GM19238 (cell line): ENCODE measurements around the gene HOXA9.

ENCODE experiments used
- DNase-seq: peaks from one replicate; pipeline ENCODE4 v3.0.0; 2011; ENCODE audit warnings: low spot score; ENCODE audit not compliant: insufficient read length

HOXA9 gene

DNA sequence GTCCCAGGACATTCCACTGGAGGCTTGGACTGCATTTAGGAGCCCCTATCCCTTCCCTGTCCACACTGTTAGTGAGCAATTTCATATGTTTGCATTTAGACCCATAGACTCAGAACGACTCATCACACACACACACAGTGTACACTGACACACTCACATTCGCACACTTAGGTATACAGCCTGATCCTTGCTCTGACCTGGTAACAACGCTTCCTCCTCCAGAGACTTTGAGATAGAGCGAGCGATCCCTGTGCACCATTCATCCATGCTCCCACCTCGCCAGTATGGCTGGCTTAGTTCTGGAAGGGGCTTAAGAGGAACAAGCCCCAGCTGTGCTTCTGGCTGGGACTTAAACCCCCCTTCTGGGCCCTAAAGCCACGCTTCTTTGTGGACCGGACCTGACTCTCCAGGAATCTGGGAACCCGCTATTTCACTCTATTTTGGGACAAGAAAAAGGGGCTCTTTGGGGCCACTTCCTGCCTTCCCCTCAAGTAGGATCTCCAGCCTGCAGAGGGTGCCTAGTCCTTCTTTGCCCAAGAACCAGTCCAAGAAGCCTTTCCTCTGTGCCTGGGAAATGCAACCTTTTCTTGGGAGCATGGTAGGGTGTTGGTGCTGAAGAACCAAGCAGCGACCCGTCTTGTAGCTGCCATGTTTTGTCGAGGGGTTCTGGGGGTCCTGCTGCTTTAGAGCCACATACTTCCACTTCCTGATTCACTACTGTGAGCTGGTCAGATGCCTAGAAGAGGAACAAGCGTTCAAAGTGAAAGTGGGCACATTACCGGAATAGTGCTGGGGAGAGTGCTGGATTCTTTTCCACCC is 35.6 kb upstream of the HOXA9 start:
- no peak for DNase-seq

DNA sequence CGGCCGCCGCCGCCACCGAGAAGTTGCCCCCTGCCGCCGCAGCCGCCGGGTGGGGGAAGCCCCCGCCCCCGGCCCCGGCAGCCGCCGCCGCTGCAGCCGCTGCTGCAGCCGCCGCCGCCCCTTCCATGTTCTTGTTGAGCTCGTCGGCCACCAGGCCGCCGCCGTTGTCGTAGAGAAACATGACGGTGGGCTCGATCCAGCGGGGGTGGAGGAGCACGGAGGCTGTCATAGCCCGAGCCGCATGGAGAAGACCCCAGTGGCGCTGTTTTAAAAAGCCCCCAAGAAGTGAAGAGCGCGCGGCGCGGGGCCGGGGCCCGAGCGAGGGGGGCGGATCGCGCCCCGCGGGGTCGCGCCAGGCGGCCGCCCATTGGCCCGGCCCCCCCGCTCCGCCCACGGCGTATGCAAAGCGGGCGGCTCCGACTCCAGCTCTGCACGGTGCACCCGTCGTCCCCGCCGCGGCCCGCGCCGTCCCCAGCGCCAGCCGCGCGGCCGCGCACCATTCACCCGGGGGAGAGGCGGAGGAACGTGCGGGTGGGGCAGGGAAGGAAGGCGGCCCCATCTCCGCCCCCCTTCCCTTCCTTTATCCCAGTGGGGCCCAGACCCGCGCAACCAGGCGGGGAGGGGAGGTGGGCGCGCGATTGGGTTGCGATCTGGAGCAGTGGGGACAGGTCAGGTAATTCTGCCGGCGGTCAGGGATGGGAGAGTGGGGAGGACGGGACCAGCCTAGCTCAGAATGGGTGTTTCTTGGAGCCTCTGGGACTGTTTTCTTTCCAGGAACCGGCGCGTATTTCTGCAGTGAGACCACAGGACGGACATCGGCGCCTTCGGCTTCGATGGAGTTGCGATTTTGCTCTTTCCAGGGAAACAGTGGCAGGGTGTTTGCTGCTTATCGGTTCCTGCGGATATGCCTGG is 34.8 kb upstream of the HOXA9 start, which contains the start of gene HOXA13:
Gene HOXA13, minus strand, starts transcription at position 243 of the 912 bp plus-strand sequence. Its CDS starts 14 bp downstream, at position 229.
- no peak for DNase-seq

DNA sequence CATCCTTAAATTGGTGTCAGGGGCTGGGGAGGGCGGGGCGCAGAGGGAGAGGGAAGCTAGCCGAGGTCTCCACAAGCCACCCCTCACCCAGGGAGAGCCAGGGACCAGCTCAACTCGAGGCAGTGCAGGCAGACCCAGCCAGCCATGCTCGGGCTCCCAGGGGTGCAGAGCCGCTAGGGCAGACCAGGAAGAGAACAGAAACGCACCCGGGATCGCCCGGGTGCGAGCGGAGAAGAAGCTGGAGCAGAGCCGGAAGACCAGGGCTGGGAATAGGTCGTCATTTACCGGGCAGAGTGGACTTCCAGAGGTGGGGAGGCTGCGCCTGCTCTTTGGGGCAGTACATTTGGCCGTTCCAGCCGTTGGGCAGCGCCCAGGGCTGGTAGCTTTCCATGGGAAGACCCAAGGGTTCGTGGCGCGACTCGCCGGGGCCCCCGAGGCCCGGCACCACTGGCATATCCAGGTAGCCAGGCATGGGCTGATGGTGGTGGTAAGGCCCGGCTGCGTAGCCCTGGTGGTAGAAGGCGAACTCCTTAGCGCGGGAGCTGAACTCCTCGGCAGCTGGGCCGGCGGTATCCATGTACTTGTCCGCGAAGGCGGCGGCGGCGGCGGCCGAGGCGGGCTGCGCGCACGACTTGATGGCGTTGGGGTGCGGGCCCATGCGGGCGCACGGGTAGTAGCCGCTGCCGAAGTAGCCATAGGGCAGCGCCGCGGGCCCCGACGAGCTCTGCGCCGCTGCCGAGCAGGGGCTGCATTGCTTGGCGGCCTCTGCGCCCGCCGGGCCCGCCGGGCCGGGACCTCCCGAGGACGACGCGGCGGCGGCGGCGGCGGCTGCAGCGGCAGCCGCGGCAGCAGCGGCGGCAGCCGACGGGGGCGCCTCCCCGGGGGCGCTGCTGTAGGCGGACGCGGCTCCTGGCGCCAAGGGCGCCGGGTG is 33.8 kb upstream of the HOXA9 start:
- DNase-seq, result no peak

DNA sequence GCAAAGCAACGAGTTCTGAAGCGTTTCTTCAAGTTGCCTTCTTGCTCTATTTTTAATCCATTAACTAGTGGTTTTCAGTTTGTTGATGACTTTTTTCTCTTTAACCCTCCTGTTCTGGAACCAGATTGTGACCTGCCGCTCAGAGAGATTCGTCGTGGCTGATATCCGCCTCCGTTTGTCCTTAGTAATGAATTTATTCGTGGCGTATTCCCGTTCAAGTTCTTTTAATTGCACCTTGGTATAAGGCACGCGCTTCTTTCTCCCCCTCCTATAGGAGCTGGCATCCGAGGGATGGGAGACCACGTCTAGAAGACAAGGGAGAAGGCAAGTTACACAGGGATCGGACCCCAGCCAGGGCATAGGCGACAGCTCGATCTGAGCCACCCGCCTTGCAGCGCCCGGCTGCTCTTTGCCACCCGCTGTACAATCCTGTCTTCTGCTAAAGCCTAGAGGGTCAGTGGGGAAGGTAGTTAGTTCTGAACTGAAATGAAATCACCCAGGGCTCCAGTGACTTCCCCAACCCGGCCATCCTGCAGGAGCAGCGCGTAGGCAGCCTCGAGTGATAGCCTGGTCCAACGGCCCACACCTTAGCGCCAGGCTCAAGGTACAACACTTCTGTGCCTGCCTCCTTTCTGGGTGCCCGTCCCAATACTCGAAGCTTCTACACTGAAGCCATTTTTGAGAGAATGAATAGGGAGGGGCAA is 33.0 kb upstream of the HOXA9 start:
- no peak for DNase-seq

DNA sequence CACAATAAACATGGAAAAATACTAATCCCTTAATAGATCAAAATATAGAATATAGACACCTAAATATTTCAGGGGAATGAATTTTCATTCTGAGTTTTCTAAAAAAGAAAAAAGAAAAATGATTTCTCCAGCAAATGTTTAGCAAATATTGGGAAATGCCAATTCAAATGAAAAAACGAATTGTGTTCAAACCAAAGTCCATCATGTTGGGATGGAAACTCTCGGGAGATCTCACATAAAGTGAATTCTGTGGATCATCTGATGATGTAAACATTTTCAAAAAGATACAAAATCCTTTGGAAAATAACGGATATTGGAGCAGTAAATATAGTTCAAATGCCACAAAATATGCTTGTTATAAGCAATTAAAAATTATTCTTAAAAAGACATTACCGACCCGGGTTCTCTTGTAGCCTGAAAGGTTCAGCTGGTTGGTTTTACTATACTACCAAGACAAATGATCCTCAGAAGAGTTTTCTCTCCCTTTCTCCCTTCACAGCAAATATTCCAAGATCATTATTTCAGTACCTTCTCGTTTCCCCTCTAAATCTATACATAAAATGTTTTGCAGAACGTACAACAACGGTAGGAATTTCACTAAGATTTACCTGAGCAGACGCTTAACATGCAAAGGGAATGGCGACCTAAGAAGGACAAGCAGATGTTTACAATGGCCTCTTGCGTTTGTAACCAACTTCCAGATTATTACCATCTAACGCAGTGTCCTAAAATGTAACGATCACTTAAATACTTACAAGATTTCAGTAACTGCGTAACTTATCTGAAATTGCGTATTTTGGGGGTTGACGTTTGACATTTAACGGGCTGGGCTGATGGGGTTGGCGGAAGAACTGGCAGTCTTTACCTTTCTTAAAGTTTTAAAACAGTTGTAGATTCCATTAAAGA is 32.1 kb upstream of the HOXA9 start:
- DNase-seq, result no peak

DNA sequence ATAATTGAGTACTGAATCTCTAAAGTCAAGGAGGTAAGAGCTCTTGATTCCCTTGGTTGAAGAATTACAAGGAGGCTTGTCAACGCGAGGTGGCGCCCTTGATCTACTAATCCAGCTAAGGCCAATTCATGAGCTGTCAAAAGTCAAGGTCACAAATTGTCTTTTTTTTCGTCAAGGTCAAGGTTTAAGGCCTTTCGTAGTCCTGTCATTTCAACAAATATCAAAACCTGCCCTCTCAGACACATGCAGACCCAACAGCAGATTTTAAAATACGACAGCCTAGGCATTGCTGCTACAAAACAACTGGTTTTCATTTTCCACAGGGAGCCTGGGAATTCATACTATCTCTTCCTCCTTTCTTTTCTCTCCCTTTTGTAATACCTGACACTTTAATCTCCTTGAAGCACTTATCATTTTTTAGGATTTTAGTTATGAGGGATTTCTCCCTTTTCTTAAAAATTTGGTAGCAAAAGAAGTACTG is 31.0 kb upstream of the HOXA9 start:
- DNase-seq, result no peak

DNA sequence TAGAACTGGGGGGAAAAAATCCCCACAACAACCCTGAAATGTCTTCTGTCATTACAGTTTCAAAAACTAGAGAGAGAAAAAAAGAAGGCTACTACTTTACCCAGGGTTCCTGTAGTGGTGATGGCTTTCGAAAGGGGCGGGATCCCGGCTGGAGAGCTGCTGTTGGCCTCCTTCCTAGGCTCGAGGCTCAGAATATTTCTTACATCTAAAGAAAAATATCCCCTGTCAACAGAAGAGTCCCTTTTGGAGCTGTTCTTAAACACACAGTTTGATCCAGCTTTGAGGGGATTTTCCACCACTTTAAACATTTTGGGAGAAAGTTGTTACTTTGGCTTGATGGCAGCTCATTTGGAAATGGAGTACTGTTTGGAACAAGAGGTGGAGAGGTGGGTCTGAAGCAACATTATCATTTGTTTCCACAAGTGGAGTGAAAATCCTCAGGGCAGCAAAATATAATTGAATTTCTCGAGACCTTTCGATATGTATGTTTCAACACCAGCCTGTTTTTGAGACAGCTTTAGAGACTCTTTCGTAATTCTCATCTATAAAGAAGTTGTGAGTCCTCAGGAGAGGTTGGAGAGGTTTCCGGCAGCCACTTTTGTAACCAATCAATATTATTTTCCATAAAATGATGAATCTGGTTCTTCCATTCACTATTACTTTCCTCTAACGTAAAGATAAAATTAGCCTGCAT is 29.5 kb upstream of the HOXA9 start:
- no peak for DNase-seq

DNA sequence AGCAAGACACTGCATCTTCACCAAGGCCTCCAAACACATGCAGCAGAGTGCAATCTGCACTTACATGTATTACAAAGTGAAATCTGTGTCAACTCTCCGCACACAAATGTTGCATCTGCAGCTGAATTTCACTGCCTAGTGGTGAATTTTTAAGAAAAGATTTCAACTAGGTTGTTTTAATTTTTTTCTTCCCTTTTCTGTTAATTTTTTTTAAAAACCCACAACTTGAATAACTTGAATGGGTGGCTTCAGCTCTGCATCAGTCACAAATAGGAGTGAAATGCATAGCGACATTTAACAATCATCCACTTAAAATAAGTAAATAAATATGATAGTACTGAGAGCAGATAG is 28.6 kb upstream of the HOXA9 start:
- no peak for DNase-seq

DNA sequence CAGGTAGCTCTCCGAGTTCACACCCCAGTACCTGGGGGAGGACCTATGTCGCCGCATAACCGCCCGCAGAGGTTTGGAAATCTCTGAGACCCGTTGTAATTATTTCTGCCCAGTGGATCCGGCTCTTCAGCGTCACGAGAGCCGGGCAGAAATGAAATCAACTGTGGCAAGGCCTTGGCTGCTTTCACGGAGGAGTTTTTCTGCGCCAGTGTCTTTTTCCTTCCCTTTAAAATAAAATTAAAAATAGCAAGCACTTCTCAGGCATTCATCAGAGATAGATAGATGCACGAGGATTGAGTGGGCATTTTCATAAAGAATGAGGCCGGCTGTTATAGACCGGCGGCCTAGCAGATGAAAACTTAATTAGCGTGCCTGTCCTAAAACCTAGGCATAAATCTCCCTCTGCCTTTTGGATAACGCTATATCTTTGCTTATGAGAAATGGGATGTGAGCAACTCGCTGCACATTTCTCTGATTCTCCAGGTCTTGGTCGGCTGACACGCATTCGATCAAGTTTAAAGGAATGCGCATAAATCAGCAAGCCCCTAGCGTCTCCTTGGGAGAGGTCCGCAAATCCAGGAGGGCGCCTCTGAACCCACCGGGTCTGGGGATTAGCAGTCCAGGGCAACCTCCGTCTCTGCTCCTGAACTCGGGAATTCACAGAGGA is 28.1 kb upstream of the HOXA9 start:
- no peak for DNase-seq

DNA sequence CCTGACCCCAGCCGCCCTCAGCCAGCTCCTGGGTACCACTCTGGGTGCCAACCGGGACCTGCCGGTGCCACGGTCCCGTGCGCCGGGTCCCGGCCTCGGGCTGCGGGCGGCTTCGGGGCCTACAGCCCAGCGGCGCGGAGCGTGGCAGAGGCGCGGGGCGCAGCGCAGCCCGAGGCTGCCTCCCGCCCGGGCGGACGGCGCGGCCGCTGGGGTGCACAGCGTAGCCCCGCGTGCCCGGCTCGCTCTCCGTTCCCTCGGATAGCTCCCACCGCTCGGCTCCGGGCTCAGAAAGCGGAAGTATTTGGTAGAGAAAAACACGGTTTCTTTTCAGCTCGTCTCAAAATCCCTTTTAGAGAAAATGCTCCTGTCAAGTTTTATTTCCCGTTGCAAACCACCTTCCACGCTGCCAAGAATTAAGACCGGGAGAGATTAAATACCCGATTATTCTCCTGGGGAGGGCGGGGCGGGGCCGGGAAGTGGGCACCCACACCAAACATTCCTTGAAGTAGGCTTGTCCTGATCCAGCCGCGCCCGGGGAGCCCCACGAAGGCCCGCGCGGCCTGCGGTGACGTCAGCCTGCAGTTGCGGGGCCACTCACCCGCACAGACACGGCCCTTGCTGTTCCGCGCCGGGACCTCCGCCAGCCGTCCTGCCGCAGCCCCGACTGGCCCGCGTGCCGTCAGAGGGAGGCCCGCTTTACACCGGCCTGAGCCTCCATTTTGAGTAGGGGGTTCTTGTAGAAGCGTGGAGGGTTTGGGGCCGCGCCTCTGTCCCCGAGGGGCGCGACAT is 27.4 kb upstream of the HOXA9 start:
- DNase-seq, result no peak

DNA sequence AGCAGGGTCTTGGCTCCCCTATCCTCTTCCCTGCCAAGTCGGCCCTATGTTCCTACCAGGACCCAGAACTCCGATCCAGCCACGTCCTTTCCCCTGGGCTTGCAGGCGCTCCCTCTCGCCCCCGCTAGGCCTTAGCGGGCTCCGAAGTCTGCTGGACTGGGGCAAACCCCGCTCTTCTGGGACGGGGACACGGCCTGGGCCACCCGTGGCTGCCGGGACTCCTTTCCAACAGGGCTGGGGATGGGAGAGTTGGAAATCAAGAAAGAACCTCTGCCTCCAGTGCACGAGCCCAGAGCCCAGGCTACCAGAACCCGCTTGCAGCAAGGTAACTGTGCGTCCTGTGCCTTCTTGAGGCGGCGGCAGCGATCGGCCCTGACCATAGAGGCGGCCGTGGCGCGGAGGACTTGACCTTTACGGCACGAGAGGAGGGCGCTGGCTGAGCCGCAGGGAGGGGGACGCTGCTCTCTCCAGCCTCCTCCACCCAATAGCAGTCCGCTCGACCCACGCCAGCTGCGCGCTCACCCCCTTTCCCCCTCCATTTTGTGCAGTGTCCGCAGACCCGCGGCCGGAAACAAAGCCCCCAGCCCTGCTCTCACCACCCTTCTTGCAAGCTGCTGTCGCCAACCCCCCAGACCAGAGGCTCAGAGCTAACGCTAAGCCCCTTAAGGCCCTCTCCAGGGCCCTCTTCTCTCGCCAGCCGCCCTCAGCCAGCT is 26.7 kb upstream of the HOXA9 start:
- no peak for DNase-seq

DNA sequence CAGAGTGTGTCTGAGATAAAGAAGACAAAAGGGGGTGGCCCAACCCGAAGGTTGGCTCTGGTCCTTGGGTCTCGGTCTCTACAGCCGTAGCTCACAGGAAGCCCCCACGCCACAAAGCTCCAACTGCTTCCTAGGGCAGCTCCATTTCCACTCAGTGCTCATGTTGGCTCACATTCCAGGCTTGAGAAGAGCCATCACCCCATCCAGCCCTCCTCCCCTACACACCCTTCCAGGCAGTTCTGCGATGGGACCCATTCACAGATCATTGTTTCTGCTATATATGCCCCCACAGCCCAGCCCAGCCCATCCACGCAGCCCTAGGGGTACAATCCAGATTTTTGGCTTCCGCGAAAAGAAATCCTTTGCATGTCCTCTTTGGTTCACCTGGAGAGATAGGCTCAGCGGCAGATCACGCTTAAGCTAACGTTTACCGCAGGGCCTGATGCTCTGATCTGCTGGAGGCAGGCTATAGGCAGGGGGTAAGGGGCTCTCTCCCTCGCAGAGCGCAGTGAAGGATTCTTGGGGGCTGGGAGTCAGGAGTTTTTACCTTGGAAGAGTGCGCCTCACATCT is 25.9 kb upstream of the HOXA9 start:
- no peak for DNase-seq

DNA sequence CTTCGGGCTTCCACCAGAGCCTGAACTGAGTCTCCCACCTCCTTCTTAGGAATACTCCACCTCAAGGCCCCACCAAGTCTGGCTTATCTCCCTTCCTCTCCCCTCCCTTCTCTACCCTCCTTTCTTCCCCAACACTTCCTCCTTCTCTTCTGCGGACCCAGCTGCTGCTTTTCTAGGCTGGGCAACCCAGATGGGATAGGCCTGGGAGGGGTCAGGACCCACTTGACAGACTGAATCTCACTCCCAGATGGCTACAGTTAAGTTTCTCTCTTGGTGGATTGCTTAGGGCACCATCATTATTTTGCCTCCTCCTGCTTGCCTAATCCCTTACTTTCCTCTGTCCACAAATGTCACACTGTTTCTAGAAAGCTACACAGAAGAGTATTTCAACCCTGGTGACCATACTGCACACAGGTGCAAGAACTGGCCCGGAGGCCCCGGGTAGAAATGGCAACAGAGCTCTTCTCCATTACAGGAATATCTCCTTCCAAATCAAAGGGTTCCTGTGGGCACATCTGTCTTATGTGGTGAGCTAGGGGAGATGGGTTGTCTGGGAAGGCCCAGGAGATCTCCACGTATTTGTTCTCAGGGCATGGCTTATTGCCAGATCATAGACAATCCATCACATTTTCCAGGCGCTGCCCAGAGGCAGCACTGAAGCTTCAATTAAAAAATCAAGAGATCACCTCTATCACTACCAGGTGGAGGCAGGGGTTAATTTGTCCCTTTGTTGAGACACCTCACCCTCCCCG is 24.8 kb upstream of the HOXA9 start:
- DNase-seq, result no peak

DNA sequence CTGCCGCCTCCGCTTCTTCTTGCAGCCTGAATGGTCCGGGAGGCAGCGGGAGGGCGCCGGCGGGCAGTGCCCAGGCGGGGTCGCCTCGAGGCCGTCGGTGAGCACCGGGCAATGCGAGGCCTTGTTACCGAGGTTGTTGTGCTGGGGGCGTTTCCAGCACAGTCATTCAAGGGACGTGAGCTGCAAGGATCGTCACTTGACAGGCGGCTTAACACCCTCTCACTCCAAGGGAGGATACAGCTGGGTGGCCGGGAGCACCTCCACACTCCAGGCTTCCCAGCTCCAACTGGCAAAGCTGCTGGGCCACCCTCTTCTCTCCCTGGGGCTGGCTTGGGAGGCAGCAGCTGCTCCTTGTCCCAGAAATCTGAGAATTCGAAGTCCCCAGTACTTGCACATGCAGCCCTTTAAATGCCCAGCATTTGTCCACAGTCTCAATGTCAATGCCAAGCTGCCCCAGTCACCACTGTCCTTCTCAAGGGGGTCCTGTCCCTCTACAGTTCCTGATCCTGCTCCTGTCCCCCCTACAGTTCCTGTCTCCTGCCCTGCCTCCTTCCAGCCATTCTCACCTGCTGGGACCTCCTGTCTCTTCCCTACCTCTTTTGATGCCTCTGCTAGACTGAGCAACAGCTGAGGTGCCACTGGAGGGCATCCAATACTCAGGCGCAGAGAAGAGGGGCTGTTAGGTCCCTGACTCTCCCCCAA is 24.1 kb upstream of the HOXA9 start:
- no peak for DNase-seq
